ENCODE measurements around the gene TMCC1.

Gene TMCC1

GRCh38 chr3:129605922-129606635 lies 287.4 kb downstream of the TMCC1 start:
- no peak for DNase-seq (ENCODE audit: low read depth)
- H3K4me3 ChIP-seq (ENCODE audit: low read depth, low read length), result no peak overlapping the region
- TF ChIP-seq CTCF (IDR thresholded peaks at IDR 0.05; ENCODE audit: control insufficient read depth, extremely low read depth, insufficient read depth), result no peak

DNA sequence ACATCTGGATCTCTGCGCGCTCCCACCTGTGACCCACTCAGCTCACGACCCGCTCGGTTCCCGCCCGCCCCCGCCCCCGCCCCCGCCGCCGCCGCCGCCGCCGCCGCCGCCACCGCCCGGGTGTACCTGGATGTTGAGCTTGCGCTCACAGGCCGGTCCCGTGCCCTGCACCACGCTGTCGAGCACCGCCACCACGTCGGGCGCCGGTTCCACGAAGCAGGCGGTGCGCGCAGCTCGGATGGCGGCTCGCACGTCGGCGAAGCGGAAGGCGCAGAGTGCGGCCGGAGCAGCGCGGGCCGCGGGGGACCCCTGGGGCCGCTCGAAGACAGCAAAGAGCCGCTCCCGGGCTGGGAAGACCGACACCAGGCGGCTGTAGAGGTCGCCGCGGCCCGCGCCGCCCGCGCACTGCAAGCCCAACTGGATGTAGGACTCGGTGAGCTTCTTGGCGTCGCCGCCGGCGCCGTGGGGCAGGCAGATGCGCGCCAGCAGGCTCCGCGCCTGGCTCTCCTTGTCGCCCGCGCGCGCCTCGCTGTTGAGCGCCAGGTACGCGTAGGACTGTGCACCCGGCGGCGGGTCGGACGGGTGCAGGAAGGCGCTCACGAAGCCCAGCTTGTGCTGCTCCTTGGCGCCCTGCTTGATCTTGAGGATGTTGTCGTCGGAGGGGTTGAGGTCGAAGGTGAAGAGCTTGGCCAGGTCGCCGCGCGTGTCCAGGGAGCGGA lies 288.1 kb downstream of the TMCC1 start:
- TF ChIP-seq CTCF (IDR thresholded peaks at IDR 0.05; ENCODE audit: control insufficient read depth, extremely low read depth, insufficient read depth), result no peak
- H3K4me3 ChIP-seq (ENCODE audit: low read depth, low read length), result no peak overlapping the region
- DNase-seq (ENCODE audit: low read depth), result no peak

GRCh38 chr3:129604767-129605166 lies 288.7 kb downstream of the TMCC1 start:
- TF ChIP-seq CTCF (IDR thresholded peaks at IDR 0.05; ENCODE audit: control insufficient read depth, extremely low read depth, insufficient read depth), result no peak
- no peak overlapping the region for H3K4me3 ChIP-seq (ENCODE audit: low read depth, low read length)
- no peak for DNase-seq (ENCODE audit: low read depth)

DNA sequence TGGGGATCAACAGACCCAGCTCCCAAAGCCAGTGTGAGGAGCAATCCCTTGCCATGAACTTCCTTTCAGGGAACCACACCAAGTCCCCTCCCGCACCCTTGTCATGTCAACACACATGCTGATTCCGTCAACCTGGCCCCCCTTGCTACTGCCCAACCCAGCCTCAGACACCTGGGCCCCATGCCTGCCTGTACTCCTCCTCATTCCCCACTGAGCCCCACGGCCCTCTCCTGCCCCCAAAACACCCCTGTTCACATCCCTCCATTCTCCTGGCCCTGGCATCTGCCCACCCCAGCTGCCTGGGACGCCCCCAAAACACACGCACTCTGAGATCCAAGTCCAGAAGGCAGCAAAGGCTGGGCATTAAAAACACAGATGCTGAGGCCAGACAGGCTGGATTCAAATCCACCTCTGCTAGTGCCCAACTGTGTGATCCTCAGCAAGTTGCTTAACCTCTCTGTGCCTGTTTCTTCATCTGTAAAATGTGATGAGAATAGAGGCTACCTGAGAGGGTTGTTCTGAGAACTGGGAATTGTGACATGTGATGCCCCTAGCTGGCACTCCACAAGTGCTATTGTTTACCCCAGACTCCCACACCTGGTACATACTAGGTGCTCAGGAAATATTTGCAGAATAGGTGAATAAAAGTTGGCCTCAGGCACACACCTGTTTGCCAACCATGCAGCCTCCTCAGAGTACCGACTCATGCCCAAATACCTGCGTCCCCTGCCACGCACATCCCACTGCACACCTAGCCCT lies 289.3 kb downstream of the TMCC1 start:
- no peak overlapping the region for H3K4me3 ChIP-seq (ENCODE audit: low read depth, low read length)
- DNase-seq (ENCODE audit: low read depth), result no peak
- TF ChIP-seq CTCF (IDR thresholded peaks at IDR 0.05; ENCODE audit: control insufficient read depth, extremely low read depth, insufficient read depth), result no peak

- TF ChIP-seq CTCF (IDR thresholded peaks at IDR 0.05; ENCODE audit: control insufficient read depth, extremely low read depth, insufficient read depth), result no peak
- H3K4me3 ChIP-seq (ENCODE audit: low read depth, low read length), result no peak overlapping the region
- no peak for DNase-seq (ENCODE audit: low read depth)
Measured at GRCh38 chr3:129603561-129603942, 290.0 kb downstream of the TMCC1 start.

- H3K4me3 ChIP-seq (ENCODE audit: low read depth, low read length), result no peak overlapping the region
- TF ChIP-seq CTCF (IDR thresholded peaks at IDR 0.05; ENCODE audit: control insufficient read depth, extremely low read depth, insufficient read depth), result no peak
- DNase-seq (ENCODE audit: low read depth), result no peak
Measured at GRCh38 chr3:129602730-129603560, 290.6 kb downstream of the TMCC1 start.

All from LNCaP clone FGC (cell line).